Retinal pigment epithelial cell (primary cell): ENCODE data around the gene FHOD3.

ENCODE experiments used
- DNase-seq: peaks from one replicate; pipeline ENCODE4 v3.0.0-alpha.2; 2010; ENCODE audit warnings: low read depth
- H3K4me3 ChIP-seq: 2 replicates; pipeline ENCODE4 v1.5.1; 2011; ENCODE audit warnings: mild to moderate bottlenecking, low read length, control low read depth, moderate library complexity
- TF ChIP-seq, protein P1 (sequence below): conservative IDR thresholded peaks from 2 replicates; pipeline ENCODE4 v1.5.1; 2011; ENCODE audit warnings: low read depth, low read length, control low read depth, inconsistent platforms

The FHOD3 gene

DNA sequence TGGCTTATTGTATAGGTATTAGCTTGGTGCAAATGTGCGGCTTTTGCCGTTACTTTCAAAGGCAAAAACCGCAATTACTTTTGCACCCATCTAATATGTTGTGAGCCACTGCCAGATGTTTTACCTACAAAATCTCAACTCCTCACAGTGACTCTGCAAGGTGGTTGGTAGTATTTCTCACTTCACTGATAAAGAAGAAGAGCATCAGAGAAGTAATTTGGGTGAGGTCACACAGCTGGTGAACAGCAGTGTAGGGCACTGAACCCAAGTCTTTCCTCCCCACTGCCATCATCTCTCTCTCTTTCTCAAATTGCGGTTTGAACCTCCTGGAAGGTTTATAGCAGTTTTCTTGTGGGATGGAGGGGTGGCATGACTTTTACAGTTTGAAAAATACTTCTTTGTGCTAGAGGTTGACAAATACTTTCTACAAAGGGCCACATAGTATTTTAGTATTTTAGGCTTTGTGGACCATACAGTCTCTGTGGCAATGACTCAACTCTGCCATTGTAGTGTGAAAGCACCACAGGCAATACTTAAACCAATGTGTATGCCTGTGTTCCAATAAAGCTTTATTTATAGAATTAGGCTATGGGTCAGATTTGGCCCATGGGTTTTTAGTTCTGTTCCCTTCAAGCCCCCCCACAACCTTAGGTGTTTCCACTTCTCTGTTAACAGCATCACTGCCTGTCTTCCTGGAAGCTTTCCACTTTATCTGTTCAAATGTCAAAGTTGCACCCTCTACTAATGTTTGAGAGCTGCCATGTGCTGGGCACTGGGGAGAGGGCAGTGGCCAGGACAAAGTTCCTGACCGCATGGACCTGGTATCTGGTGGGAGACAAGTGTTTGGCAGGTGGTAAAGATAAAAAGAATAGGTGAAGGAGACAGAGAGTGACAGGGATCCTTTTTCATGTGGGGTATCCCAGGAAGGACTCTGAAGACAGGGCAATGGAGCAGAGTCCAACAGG lies 30.1 kb downstream of the FHOD3 start:
- TF ChIP-seq, protein P1, sequence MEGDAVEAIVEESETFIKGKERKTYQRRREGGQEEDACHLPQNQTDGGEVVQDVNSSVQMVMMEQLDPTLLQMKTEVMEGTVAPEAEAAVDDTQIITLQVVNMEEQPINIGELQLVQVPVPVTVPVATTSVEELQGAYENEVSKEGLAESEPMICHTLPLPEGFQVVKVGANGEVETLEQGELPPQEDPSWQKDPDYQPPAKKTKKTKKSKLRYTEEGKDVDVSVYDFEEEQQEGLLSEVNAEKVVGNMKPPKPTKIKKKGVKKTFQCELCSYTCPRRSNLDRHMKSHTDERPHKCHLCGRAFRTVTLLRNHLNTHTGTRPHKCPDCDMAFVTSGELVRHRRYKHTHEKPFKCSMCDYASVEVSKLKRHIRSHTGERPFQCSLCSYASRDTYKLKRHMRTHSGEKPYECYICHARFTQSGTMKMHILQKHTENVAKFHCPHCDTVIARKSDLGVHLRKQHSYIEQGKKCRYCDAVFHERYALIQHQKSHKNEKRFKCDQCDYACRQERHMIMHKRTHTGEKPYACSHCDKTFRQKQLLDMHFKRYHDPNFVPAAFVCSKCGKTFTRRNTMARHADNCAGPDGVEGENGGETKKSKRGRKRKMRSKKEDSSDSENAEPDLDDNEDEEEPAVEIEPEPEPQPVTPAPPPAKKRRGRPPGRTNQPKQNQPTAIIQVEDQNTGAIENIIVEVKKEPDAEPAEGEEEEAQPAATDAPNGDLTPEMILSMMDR, result no peak
- DNase-seq, result no peak
- no peak overlapping the region for H3K4me3 ChIP-seq

DNA sequence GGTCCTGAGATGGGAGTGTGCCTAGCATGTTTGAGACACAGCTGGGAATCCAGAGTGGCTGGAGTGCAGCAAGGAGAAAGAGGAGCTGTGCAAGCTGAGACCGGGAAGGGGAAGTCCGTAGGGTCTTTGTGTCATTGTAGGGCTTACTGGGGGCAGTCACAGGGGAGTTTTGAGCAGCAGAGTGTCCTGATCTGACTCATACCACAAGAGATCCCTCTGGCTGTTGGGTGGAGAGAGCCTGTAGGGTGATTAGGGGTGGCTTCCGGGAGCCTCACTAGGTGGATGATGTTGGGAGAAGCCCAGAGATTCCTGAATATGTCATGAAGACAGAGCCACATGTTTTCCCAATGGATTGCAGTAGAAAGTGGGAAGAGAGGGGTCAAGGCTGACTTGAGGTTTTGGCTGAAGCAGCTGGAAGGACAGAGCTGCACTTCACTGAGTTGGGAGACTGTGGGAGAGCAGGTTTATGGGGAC lies 30.9 kb downstream of the FHOD3 start:
- TF ChIP-seq, protein P1, result no peak
- no peak overlapping the region for H3K4me3 ChIP-seq
- DNase-seq, result no peak

DNA sequence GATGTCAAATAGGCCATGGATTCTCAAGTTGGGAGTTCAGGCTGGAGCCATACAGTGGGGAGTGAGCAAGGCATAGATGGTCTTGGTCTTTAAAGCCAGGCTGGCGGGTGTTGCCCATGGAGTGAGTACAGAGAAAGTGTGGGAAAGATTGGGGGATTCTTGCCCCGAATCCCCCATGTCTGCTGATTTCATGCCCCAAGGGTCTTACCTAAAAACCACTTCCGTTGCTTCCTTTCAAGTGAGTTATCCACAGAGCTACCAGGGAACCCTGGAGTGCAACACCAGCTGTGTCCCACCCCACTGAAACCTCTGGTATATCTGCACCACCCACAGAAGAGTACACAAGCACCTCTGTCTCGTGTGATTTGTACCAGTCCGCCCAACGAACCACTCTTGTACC lies 31.4 kb downstream of the FHOD3 start:
- DNase-seq, result no peak
- no peak overlapping the region for H3K4me3 ChIP-seq
- TF ChIP-seq, protein P1, result no peak

DNA sequence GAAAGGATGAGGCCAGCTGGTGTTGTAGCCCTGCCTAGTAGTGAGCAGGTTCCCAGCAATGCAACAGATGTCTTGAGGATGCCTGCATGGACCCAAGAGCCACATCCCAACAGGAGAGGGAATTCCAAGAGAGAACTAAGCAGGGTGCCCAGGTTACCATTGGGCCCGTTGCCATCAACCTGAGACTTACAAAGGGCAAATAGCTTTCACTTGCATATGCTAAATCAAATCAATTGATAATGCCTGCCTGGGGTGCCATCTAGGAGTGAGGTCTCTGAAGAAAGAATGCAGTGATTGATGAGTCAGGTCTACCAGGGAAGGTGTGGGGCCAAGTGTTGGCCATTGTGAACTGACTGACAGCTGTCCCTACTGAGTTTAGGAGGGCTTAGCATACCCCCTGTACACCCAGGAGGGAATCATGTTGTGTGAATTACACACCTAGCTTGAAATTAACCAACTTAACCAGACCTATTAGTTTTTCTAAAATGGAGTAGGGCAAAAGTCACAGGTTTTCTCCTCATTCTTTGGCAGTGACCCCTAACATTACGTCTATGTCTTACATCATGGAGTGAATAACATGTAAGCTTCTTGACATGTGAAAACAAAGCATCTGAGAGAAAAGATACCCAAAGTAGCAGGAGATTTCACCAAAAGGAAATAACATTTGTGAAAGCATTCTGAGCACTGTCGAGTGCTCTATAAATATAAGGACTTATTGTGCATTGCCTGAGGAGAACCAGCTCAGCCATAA lies 32.3 kb downstream of the FHOD3 start:
- no peak overlapping the region for H3K4me3 ChIP-seq
- DNase-seq, result no peak
- TF ChIP-seq, protein P1, result no peak

- DNase-seq, result no peak
- TF ChIP-seq, protein P1, result no peak
- no peak overlapping the region for H3K4me3 ChIP-seq
Observed at GRCh38 chr18:36330435-36331052, 33.0 kb downstream of the FHOD3 start.

- DNase-seq, result no peak
- no peak overlapping the region for H3K4me3 ChIP-seq
- TF ChIP-seq, protein P1, result no peak
Observed at GRCh38 chr18:36331521-36331971, 34.0 kb downstream of the FHOD3 start.
